Caco-2 (cell line): Measurements from ENCODE around the gene SDR39U1. TPM values are rescaled to one million over a fixed set of nuclear protein-coding genes. Genes with fewer than 3 reads are reported as not detected.

Experiments used
- BruUV-seq: library from RNA; stranded (reverse); fragments of 400-500 nt; replicated peaks from 2 replicates; lab custom pipeline; 2021; lab: Mats Ljungman, UMichigan
- CTCF ChIA-PET: fragments of 300-600 bp; sonication (Branson Sonifier 250); formaldehyde crosslinking; loops from one replicate; lab custom pipeline; 2022; ENCODE audit warnings: antibody characterized with exemption; lab: Charles Lee
- POLR2A ChIA-PET: fragments of 300-600 bp; sonication (Branson Sonifier 250); formaldehyde crosslinking; loops from one replicate; lab custom pipeline; 2022; ENCODE audit warnings: antibody characterized with exemption; lab: Charles Lee
- DNase-seq, 2 experiments: peaks; one replicate each; pipeline versions ENCODE4 v3.0.0 to v3.0.0-alpha.2; 2020 to 2022
- H3K27me3 ChIP-seq: replicated peaks from 2 replicates; pipeline ENCODE4 v1.6.0; 2011; ENCODE audit warnings: low read length; ENCODE audit not compliant: control insufficient read depth, insufficient read depth
- H3K36me3 ChIP-seq: 2 replicates; pipeline ENCODE4 v1.5.1; 2011; ENCODE audit warnings: low read length; ENCODE audit not compliant: control insufficient read depth, insufficient read depth
- H3K4me1 ChIP-seq: fragments of 250-450 bp; sonication (Bioruptor Pico); 2 replicates; pipeline ENCODE4 v1.5.1; 2020; ENCODE audit warnings: mild to moderate bottlenecking
- H3K4me3 ChIP-seq: 2 replicates; pipeline ENCODE4 v1.5.1; 2011; ENCODE audit warnings: low read depth, mild to moderate bottlenecking, control low read depth, low read length
- H3K9me3 ChIP-seq: fragments of 250-450 bp; sonication (Bioruptor Pico); 2 replicates; pipeline ENCODE4 v1.5.1; 2020; ENCODE audit warnings: mild to moderate bottlenecking, moderate library complexity
- H3K27ac Mint-ChIP-seq: one replicate; pipeline ENCODE4 v1.8.0; 2022; ENCODE audit warnings: mixed read lengths; ENCODE audit not compliant: unreplicated experiment
- H3K27me3 Mint-ChIP-seq: one replicate; pipeline ENCODE4 v1.8.0; 2022; ENCODE audit warnings: mixed read lengths; ENCODE audit not compliant: insufficient read depth, unreplicated experiment
- H3K36me3 Mint-ChIP-seq: one replicate; pipeline ENCODE4 v1.8.0; 2022; ENCODE audit warnings: mild to moderate bottlenecking, mixed read lengths; ENCODE audit not compliant: insufficient read depth, unreplicated experiment
- H3K4me1 Mint-ChIP-seq: one replicate; pipeline ENCODE4 v1.8.0; 2022; ENCODE audit warnings: low read depth, mixed read lengths; ENCODE audit not compliant: unreplicated experiment
- H3K4me3 Mint-ChIP-seq: one replicate; pipeline ENCODE4 v1.8.0; 2022; ENCODE audit warnings: mild to moderate bottlenecking, moderate library complexity, mixed read lengths; ENCODE audit not compliant: unreplicated experiment
- H3K9me3 Mint-ChIP-seq: one replicate; pipeline ENCODE4 v1.8.0; 2022; ENCODE audit warnings: mixed read lengths; ENCODE audit not compliant: unreplicated experiment
- intact Hi-C: fragments of 100-400 bp; cut with micrococcal nuclease; formaldehyde crosslinking; loops from one replicate; pipeline ENCODE4 v1.10.0; 2022; ENCODE audit not compliant: unreplicated experiment
- total RNA-seq: library from RNA; stranded (reverse); gene quantifications from 2 replicates; pipeline ENCODE4 v1.2.3, GENCODE V29; 2022
- TF ChIP-seq, protein P1 (sequence below), 2 experiments: fragments of 200-600 bp in 1 of 2; IDR thresholded peaks; 1 replicate in 1 of 2; 2 replicates in 1 of 2; pipeline versions ENCODE4 v1.5.1 to v1.8.0; 2011 to 2022; ENCODE audit warnings: antibody characterized with exemption in 1 of 2, control low read depth in 1 of 2, inconsistent platforms in 1 of 2, low read depth in 1 of 2, low read length in 1 of 2, mild to moderate bottlenecking in 1 of 2, moderate library complexity in 1 of 2; ENCODE audit not compliant: insufficient read depth in 1 of 2, severe bottlenecking in 1 of 2, unreplicated experiment in 1 of 2

SDR39U1 gene
- total RNA-seq, 1 experiment from 2014 or later = 44.1 TPM

DNA sequence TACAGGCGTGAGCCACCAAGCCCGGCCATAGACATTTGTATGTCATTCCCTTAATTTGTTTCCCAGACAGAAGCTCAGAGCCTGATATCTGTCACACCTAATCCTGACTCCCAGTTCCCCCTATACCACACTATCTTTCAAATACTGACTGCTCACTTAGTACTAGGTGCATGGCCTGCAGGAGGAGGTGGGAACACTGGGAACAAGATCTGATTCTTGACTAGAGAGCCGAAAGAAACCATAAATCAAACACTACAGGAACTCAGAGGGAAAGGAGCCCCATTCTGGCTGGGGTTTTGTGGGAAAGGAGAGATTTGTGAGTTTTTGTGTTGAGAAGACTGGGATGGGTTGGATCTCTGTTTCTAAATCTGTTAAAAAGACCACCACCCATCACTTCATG lies 7.9 kb downstream of the SDR39U1 start:
- Histone ChIP-seq H3K36me3 (peaks cover 7% of the 10 kb centered on the region), H3K27me3 (no peaks in the 10 kb centered on the region), H3K4me1 (peaks cover 13% of the 10 kb centered on the region), H3K4me3 (no peak overlapping the region), H3K9me3 (no peaks in the 10 kb centered on the region)
- Mint-ChIP-seq H3K27me3 (no peaks in the 10 kb centered on the region), H3K36me3 (peaks cover 46% of the 10 kb centered on the region), H3K4me1 (peaks cover 14% of the 10 kb centered on the region), H3K27ac (no peak overlapping the region), H3K4me3 (no peak overlapping the region), H3K9me3 (no peaks in the 10 kb centered on the region)
- DNase-seq = no peak
- ChIA-PET POLR2A (no interaction called here), CTCF (interaction anchor here (0.6 to 4.1 kb wide), 2 partner anchors 68 to 102 kb away, joined by 3 to 37 read pairs; no protein-coding TSS in a partner anchor)
- no TSS peak for BruUV-seq
- TF ChIP-seq, protein P1, sequence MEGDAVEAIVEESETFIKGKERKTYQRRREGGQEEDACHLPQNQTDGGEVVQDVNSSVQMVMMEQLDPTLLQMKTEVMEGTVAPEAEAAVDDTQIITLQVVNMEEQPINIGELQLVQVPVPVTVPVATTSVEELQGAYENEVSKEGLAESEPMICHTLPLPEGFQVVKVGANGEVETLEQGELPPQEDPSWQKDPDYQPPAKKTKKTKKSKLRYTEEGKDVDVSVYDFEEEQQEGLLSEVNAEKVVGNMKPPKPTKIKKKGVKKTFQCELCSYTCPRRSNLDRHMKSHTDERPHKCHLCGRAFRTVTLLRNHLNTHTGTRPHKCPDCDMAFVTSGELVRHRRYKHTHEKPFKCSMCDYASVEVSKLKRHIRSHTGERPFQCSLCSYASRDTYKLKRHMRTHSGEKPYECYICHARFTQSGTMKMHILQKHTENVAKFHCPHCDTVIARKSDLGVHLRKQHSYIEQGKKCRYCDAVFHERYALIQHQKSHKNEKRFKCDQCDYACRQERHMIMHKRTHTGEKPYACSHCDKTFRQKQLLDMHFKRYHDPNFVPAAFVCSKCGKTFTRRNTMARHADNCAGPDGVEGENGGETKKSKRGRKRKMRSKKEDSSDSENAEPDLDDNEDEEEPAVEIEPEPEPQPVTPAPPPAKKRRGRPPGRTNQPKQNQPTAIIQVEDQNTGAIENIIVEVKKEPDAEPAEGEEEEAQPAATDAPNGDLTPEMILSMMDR (IDR thresholded peaks at IDR 0.05; ENCODE audit: insufficient read depth in 1 of 2, low read depth in 1 of 2, low read length in 1 of 2, severe bottlenecking in 1 of 2, unreplicated experiment in 1 of 2) = no peak
- intact Hi-C loops = no loop called here

- Mint-ChIP-seq H3K36me3 (peaks cover 39% of the 10 kb centered on the region), H3K27ac (no peak overlapping the region), H3K27me3 (no peaks in the 10 kb centered on the region), H3K4me3 (no peak overlapping the region), H3K9me3 (no peaks in the 10 kb centered on the region), H3K4me1 (peaks cover 20% of the 10 kb centered on the region)
- ChIA-PET POLR2A (no interaction called here), CTCF (interaction anchor here (0.6 to 4.1 kb wide), 2 partner anchors 68 to 101 kb away, joined by 3 to 37 read pairs; no protein-coding TSS in a partner anchor)
- TF ChIP-seq, protein P1 (IDR thresholded peaks at IDR 0.05; ENCODE audit: insufficient read depth in 1 of 2, low read depth in 1 of 2, low read length in 1 of 2, severe bottlenecking in 1 of 2, unreplicated experiment in 1 of 2) = no peak
- Histone ChIP-seq H3K36me3 (peaks cover 7% of the 10 kb centered on the region), H3K9me3 (no peaks in the 10 kb centered on the region), H3K27me3 (no peaks in the 10 kb centered on the region), H3K4me3 (no peak overlapping the region), H3K4me1 (peaks cover 19% of the 10 kb centered on the region)
- no TSS peak for BruUV-seq
- DNase-seq = no peak
- intact Hi-C loops = no loop called here
Observed at GRCh38 chr14:24434036-24434435, 8.5 kb downstream of the SDR39U1 start.

DNA sequence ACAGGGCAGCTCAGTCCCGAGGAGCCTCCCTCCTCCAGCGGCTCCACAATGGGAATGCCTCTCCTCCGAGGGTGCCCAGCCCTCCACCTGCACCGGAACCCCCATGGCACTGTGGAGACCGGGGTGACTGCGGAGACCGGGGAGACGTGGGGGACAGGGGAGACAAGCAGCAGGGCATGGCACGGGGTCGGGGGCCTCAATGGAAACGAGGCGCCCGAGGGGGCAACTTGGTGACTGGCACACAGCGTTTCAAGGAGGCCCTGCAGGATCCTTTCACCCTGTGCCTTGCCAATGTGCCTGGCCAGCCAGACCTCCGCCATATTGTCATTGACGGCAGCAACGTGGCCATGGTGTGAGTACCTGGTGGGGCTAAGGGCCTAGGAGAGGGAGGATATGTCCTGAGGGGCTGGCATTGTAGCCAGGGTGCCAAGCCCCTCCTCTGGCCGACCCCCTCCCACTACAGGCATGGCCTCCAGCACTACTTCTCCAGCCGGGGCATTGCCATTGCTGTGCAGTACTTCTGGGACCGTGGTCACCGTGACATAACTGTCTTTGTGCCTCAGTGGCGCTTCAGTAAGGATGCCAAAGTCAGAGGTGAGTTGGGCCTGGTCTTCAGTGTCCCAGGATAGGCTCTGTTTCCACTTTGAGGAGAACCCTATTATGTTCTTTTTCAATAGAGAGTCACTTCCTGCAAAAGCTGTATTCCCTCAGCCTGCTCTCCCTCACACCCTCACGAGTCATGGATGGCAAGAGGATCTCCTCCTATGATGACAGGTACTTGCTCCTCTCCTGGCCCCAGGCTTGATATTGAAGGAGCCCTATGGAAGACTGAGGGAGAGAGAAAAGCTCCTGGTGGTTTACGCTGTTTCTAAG lies 10.1 kb downstream of the SDR39U1 start:
- no peaks in the 10 kb centered on the region for H3K27me3 ChIP-seq
- H3K9me3 ChIP-seq = no peaks in the 10 kb centered on the region
- ChIA-PET POLR2A (interaction anchor here (0.5 to 1.5 kb wide), 5 partner anchors 9 to 190 kb away, joined by 3 to 12 read pairs (median 6); partner anchors contain the start of gene TINF2), CTCF (interaction anchor here (0.9 to 3.7 kb wide), 30 partner anchors 10 to 190 kb away, joined by 3 to 111 read pairs (median 5); partner anchors contain the start of genes CIDEB, DHRS1, NOP9 and RABGGTA)
- H3K4me1 Mint-ChIP-seq = peaks cover 24% of the 10 kb centered on the region
- H3K4me1 ChIP-seq = peaks cover 35% of the 10 kb centered on the region
- H3K4me3 ChIP-seq = no peak overlapping the region
- no peak overlapping the region for H3K4me3 Mint-ChIP-seq
- intact Hi-C loops = no loop called here
- TF ChIP-seq, protein P1 (IDR thresholded peaks at IDR 0.05; ENCODE audit: insufficient read depth in 1 of 2, low read depth in 1 of 2, low read length in 1 of 2, severe bottlenecking in 1 of 2, unreplicated experiment in 1 of 2) = no peak
- H3K36me3 ChIP-seq = peaks cover 7% of the 10 kb centered on the region
- no TSS peak for BruUV-seq
- H3K9me3 Mint-ChIP-seq = no peaks in the 10 kb centered on the region
- DNase-seq = no peak
- H3K27me3 Mint-ChIP-seq = no peaks in the 10 kb centered on the region
- peak overlapping the region; percentile 56 for H3K27ac Mint-ChIP-seq
- peaks cover 26% of the 10 kb centered on the region for H3K36me3 Mint-ChIP-seq
